OCI-LY3 (cell line): Measurements from ENCODE around the gene BCAR3.
A peak's percentile ranks its signal among the peaks of the same experiment; 100 is the strongest.

Experiments
- H2AFZ ChIP-seq: fragments of 200-600, 300-600 bp; shearing (Covaris generic); 2 replicates; pipeline ENCODE4 v1.6.0; 2014; ENCODE audit warnings: antibody characterized with exemption, low read depth, low read length
- H3K27ac ChIP-seq: fragments of 200-600, 300-600 bp; sonication (generic); 2 replicates; pipeline ENCODE4 v1.5.1; 2014; ENCODE audit warnings: mild to moderate bottlenecking, low read length, moderate library complexity, mixed read lengths
- H3K27me3 ChIP-seq: fragments of 200-600, 300-600 bp; sonication (generic); 2 replicates; pipeline ENCODE4 v1.6.1; 2014; ENCODE audit warnings: low read depth, low read length, mixed read lengths
- H3K36me3 ChIP-seq: fragments of 200-600, 300-600 bp; sonication (generic); replicated peaks from 2 replicates; pipeline ENCODE3; 2014; ENCODE audit warnings: low read depth, low read length, mixed read lengths
- H3K4me1 ChIP-seq: fragments of 300-600, 200-600 bp; sonication (generic); 2 replicates; pipeline ENCODE4 v1.6.1; 2014; ENCODE audit warnings: low read length, mixed read lengths
- H3K4me2 ChIP-seq: fragments of 200-600, 300-600 bp; sonication (generic); 2 replicates; pipeline ENCODE4 v1.6.1; 2014; ENCODE audit warnings: low read length, mixed read lengths
- H3K4me3 ChIP-seq: fragments of 300-600, 200-600 bp; sonication (generic); 2 replicates; pipeline ENCODE4 v1.5.1; 2014; ENCODE audit warnings: antibody characterized with exemption, mild to moderate bottlenecking, low read length, moderate library complexity
- H3K79me2 ChIP-seq: fragments of 300-600, 200-600 bp; shearing (Covaris generic); 2 replicates; pipeline ENCODE4 v1.6.1; 2014; ENCODE audit warnings: mild to moderate bottlenecking, low read length, mixed read lengths
- H3K9ac ChIP-seq: fragments of 300-600, 200-600 bp; shearing (Covaris generic); 2 replicates; pipeline ENCODE4 v1.6.0; 2014; ENCODE audit warnings: mild to moderate bottlenecking, low read length, moderate library complexity
- H3K9me3 ChIP-seq: fragments of 200-600, 300-600 bp; shearing (Covaris generic); 2 replicates; pipeline ENCODE4 v1.6.1; 2014; ENCODE audit warnings: low read length, mixed read lengths; ENCODE audit not compliant: insufficient read depth
- H4K20me1 ChIP-seq: fragments of 200-600, 300-600 bp; sonication (generic); 2 replicates; pipeline ENCODE4 v1.6.1; 2016; ENCODE audit warnings: low read length, mixed read lengths; ENCODE audit not compliant: insufficient read depth
- CTCF ChIP-seq: fragments of 200-600, 300-600 bp; sonication (generic); IDR thresholded peaks from 2 replicates; pipeline ENCODE4 v1.5.1; 2014; ENCODE audit warnings: antibody characterized with exemption, low read length, low read depth
- EZH2phosphoT487 ChIP-seq: fragments of 200-600 bp; shearing (Covaris generic); IDR thresholded peaks from 2 replicates; pipeline ENCODE4 v1.6.1; 2018; ENCODE audit warnings: antibody characterized with exemption, mixed run types, low read depth

BCAR3 gene

GRCh38 chr1:93612510-93612909, 69.1 kb downstream of the BCAR3 start:
- no peak overlapping the region for H3K4me3 ChIP-seq
- no peak overlapping the region for H3K9ac ChIP-seq
- H3K27ac ChIP-seq: no peak overlapping the region
- H3K4me1 ChIP-seq: peaks cover 96% of the 10 kb centered on the region
- H3K4me2 ChIP-seq: peak overlapping the region; percentile 6; the same call in 1 of the 2 replicates
- H3K79me2 ChIP-seq: peaks cover 93% of the 10 kb centered on the region
- H4K20me1 ChIP-seq: peaks cover 58% of the 10 kb centered on the region
- H3K9me3 ChIP-seq: no peaks in the 10 kb centered on the region
- H3K36me3 ChIP-seq: peaks cover 21% of the 10 kb centered on the region
- H3K27me3 ChIP-seq: no peaks in the 10 kb centered on the region
- H2AFZ ChIP-seq: no peak overlapping the region
- no peak for TF ChIP-seq CTCF
- TF ChIP-seq EZH2phosphoT487: no peak

DNA sequence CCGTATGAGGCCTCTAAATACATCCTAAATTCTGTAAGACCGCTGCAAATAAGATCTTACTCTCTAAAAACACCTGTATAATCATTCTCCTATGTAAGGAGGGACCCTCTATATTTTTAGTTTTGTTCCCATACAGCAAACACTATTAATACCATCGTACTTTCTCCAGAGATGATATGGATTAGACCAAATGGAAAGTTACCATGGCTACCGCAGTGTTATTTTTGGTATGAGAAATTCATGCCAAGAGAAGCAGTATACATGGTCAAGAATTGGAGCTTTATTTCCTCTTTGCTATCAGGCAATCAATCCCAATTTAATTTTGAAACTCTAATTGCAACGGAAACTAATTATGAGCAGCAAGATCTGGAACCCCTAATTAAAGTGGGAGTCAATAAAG, 70.0 kb downstream of the BCAR3 start:
- no peak overlapping the region for H3K9ac ChIP-seq
- no peaks in the 10 kb centered on the region for H3K27me3 ChIP-seq
- no peak overlapping the region for H3K27ac ChIP-seq
- peaks cover 93% of the 10 kb centered on the region for H3K79me2 ChIP-seq
- no peak overlapping the region for H2AFZ ChIP-seq
- H3K4me1 ChIP-seq: peaks cover 96% of the 10 kb centered on the region
- no peak for TF ChIP-seq EZH2phosphoT487
- no peak for TF ChIP-seq CTCF
- H3K9me3 ChIP-seq: no peaks in the 10 kb centered on the region
- H3K36me3 ChIP-seq: peaks cover 25% of the 10 kb centered on the region
- H3K4me2 ChIP-seq: no peak overlapping the region
- no peak overlapping the region for H3K4me3 ChIP-seq
- H4K20me1 ChIP-seq: peaks cover 57% of the 10 kb centered on the region

DNA sequence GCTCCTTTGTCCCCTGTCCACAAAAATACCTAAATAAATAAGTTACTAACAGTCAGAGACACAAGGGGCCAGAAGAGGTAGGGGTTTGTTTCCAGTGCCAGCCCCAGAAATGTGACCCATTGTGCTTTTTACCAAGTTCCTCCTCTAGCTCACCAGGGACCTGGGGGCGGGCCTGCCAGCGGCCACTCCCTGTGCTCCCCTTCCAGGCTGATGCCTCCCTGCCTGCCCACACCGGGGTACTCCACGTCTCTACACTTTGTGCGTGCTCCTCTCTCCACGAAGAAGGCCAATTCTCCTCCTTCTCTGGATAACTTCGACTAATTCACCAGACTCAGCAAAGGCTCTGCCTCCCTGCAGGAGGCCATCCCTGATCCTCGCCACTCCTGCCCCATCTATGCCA, 72.1 kb downstream of the BCAR3 start:
- TF ChIP-seq EZH2phosphoT487 (no peak), CTCF (no peak)
- H3K27ac ChIP-seq: peak overlapping the region; percentile 99
- H3K4me2 ChIP-seq: peak overlapping the region; percentile 92
- peaks cover 96% of the 10 kb centered on the region for H3K79me2 ChIP-seq
- H3K9me3 ChIP-seq: no peaks in the 10 kb centered on the region
- no peaks in the 10 kb centered on the region for H3K27me3 ChIP-seq
- peaks cover 33% of the 10 kb centered on the region for H3K36me3 ChIP-seq
- peak overlapping the region; percentile 74; the same call in 1 of the 2 replicates for H3K9ac ChIP-seq
- H3K4me1 ChIP-seq: peaks cover 92% of the 10 kb centered on the region
- no peak overlapping the region for H2AFZ ChIP-seq
- peaks cover 59% of the 10 kb centered on the region for H4K20me1 ChIP-seq
- H3K4me3 ChIP-seq: peak overlapping the region; percentile 65; the same call in 1 of the 2 replicates

DNA sequence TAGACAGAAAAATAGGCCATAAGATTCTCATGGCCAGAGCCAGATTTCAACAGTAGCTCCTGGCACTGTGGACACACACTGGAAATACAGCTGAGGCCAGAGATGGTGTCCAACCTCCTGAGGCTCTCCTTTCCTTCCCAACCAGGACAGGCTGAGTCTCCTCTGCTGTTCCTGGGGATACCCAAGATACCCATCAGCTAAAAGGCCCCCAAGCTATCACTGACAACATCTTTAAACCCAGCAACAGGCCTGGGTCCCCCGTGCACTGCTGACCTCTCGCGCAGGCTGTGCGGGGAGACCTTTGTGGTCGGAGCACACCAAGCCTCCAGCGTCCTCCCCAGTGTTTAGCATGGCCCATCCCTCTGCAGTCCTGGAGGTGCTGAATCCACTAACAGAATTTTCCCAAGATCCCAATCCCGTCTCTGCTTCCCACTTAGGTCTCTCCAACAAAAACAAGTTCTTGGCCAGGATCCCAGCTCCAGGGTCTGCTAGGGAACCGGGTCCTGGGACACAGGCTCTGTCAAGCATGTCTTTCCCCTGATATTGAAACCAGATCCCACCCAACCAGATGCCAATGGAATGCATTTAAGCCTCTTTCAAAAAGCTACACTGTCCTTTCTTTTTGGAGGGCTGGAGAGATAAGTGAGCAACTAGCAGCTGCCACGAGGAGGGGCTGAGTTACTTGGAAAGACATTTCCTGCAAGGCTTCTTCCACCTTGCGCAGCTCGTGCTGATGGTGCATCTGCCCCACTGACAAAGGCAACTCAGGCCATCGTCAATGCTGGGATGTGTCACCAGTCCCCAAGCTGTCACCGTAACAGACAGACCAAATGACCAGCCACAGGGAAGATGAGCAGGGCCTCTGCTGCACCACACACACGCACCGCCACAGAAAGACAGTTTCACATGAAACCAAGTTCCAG, 73.2 kb downstream of the BCAR3 start:
- peaks cover 48% of the 10 kb centered on the region for H4K20me1 ChIP-seq
- H3K79me2 ChIP-seq: peaks cover 96% of the 10 kb centered on the region
- no peaks in the 10 kb centered on the region for H3K27me3 ChIP-seq
- peak; percentile 22; the same call in 1 of the 2 replicates for TF ChIP-seq CTCF
- TF ChIP-seq EZH2phosphoT487: no peak
- peak overlapping the region; percentile 65 for H3K4me3 ChIP-seq
- H3K36me3 ChIP-seq: peaks cover 39% of the 10 kb centered on the region
- H3K9me3 ChIP-seq: no peaks in the 10 kb centered on the region
- no peak overlapping the region for H2AFZ ChIP-seq
- peak overlapping the region; percentile 92 for H3K4me2 ChIP-seq
- peak overlapping the region; percentile 99 for H3K27ac ChIP-seq
- H3K9ac ChIP-seq: peak overlapping the region; percentile 74
- peaks cover 81% of the 10 kb centered on the region for H3K4me1 ChIP-seq
